Pulmonary artery endothelial cell (primary cell): Measurements from ENCODE around the gene PLAC9. TPM values are rescaled to one million over a fixed set of nuclear protein-coding genes. Genes with fewer than 3 reads are reported as not detected.
"Not testable (repeated sequence)": the region's sequence is repeated elsewhere in the genome, so short reads cannot be mapped to it uniquely, and the experiment has no call there.

ENCODE experiments used
- DNase-seq: peaks from one replicate; pipeline ENCODE4 v3.0.0-alpha.2; 2011; ENCODE audit warnings: low read depth, low spot score
- total RNA-seq: library from RNA; depleted of rRNA; stranded (reverse); fragments of >200 nt; gene quantifications from 2 replicates; pipeline ENCODE4 v1.2.3, GENCODE V29; 2014

The PLAC9 gene
- total RNA-seq, 1 donor from 2014 or later: 8.2 TPM

- DNase-seq: no peak
Observed at GRCh38 chr10:80137920-80138319, 5.4 kb downstream of the PLAC9 start.

DNA sequence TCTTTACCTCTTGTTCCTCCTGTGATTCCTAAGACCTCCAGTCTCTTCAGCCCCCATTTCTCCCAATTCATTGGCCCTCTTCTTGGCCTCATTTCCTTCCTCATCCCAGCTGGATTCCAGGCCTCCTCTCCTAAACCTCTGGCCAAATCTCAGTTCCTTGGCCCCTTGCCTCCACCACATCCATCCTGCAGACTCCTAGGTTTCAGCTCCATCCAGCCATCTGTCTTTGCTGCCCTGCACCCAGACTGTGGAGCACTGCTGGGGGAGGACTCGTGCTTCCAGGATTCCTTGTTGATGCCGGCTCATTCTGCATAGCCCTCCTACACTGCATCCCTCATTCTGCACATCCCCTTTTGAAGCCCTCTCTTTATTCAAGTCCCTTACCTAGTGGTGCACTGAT is 6.7 kb downstream of the PLAC9 start:
- no peak for DNase-seq

GRCh38 chr10:80140251-80140650 is 7.7 kb downstream of the PLAC9 start:
- no peak for DNase-seq

DNA sequence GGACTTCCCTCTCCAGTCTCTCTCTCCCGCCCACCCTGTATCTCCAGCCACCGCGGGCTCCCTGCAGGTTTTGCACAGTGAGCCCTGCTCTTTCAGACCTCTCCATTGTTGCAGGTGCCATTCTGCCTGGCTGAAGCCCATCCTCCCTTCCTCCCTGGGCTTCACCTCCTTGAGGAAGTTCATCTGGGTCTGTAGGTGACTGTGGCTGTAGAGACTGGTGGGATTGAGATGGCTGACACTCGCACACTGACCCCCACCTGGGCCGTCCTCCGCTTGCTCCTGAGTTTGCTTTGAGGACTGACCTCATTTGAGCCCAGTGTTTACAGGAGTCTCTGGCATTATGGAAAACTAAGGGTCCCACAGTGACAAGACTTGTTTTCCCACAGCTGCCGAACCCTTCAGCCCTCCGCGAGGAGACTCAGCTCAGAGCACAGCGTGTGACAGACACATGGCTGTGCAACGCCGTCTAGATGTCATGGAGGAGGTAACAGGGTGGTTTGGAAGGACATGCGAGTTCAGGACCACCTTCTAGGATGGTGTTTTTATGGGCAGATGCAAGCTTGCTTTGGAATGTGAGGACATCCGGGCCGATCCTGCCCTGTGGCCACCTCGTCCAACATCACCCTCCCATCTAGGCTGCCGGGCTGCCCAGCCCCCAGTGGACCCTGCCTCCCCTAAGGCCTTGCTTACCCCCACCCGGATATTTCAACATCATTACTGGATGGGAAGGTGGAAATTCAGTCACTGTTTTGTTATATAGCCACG is 9.3 kb downstream of the PLAC9 start:
- DNase-seq: no peak

- DNase-seq: no peak
Observed at GRCh38 chr10:80144067-80144695, 11.7 kb downstream of the PLAC9 start.

DNA sequence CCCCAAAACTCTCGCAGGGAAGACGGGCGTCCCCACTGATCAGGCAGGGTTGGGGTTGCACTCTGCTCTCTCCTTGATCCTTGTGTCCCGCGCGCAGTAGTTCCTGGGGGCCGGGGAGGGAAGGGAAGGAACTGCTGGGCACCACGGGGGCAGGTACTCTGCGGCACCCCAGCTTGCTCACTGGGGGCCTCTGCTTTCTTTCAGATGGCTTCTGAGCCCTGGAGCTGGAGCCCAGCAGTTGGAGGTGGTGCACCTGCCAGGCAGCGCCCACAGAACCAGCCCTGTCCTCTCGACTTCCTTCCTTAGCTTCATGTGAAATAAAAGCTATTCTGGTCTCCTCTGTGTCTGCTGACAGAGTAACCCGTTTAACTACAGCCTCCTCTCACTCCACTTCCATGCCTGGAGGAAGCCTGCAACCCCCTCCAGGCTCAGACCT is 12.2 kb downstream of the PLAC9 start:
- DNase-seq: no peak

DNA sequence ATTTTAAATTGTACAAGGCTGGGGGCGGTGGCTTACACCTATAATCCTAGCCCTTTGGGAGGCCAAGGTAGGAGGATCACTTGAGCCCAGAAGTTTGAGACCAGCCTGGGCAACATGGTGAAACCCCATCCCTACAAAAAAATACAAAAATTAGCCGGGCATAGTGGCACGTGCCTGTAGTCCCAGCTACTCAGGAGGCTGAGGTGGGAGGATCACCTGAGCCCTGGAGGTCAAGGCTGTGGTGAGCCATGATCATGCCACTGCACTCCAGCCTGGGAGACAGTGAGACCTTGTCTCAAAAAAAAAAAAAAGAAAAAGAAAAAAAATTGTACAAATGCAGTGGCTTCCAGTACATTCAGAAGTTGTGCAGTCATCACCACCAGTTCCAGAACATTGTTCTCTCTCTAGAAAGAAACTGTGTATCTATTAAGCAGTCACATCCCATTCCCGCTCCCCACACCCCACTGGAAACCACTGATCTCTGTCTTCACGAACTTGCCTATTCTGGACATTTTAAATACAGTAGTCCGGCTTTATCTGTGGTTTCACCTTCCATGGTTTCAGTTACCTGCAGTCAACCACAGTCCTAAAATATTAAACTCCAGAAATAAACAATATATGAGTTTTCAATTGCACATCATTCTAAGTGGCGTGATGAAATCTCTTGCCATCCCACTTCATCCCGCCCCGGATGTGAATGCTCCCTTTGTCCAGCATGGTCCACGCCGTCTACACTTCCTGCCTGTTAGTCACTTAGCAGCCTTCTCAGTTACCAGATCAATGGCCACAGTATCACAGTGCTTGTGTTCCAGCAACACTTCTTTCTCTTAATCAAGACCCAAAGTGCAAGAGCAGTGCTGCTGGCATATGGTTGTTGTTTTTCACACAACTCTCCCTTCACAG is 13.1 kb downstream of the PLAC9 start:
- DNase-seq: not testable (repeated sequence)

DNA sequence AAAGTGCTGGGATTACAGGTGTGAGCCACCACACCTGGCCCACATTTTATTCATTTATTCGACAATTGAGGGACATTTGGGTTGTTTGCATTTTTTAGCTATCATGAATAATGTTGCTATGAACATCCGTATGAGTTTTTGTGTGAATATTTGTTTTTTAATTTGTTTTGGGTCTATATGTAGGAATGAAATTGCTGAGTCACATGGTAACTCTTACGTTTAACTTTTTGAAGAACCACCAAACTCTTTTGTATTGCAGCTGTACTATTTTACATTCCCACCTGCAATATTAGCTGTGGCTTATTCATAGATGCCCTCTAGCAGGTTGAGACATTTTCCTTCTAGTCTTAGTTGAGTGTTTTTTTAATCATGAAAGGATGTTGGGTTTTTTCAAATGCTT is 14.4 kb downstream of the PLAC9 start:
- no peak for DNase-seq

DNA sequence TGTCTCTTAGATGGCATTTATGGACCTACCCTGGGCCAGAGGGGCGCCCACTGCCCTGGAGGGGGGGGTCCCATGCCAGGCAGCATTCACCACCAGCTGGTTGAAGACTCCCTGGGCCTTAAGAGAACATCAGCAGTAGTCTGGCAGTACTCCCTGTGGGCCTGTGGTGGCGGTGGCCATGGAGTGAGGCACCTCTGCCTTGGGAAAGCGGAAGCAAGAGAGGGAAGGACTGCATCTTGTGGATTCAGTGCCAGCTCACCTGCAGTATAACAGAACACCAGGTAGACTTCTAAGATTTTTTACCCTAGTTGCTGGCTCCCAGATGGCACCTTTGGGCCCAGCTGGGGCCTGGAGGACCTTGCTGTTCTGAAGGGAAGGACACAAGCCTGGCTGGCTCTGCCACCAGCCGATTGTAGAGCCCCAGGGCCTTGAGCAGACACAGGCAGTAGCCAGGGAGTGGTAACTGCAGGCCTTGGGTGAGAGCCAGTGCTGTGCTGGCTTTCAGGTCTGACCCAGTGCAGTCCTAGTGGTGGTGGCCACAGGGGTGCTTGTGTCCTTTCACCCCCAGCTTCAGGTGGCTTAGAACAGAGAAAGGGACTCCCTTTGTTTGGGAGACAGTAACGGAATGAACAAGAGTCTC is 15.8 kb downstream of the PLAC9 start:
- DNase-seq: no peak

DNA sequence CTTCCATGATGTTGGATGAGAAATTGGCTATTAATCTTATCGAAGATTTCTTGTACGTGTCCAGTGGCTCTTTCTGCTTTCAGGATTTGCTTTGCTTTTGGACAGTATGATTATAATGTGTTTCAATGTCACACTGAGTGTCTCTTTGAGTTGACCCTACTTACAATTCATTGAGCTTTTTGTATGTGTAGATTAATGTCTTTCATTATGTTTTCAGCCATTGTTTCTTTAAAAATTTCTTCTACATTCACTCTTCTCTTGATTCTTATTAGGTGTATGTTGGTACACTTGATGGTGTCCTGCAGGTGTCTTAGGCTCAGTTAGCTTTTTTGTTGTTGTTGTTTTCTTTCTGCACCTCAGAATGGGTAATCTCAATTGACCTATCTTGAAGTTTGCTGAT is 16.6 kb downstream of the PLAC9 start:
- DNase-seq: no peak

- no peak for DNase-seq
Observed at GRCh38 chr10:80150172-80150571, 17.6 kb downstream of the PLAC9 start.

GRCh38 chr10:80152820-80153219 is 20.3 kb downstream of the PLAC9 start:
- no peak for DNase-seq

- DNase-seq: no peak
Observed at GRCh38 chr10:80153460-80153859, 20.9 kb downstream of the PLAC9 start.

DNA sequence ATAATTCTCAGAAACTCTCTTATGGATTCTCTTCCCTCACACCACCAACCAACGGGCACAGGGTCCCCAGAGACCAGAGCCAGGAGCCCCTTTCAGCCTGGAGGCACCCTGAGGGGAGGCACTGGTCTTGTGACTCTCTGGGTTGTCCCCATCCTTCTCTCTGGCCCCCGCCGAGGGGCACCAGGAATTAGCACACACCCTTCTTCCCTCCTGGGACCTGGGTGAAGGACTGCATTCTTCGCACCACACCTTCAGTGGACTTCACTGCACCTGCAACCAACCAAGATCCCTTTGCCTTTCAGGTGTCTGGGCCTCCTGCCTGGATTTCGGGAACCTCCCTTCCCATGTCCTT is 22.1 kb downstream of the PLAC9 start:
- DNase-seq: no peak

DNA sequence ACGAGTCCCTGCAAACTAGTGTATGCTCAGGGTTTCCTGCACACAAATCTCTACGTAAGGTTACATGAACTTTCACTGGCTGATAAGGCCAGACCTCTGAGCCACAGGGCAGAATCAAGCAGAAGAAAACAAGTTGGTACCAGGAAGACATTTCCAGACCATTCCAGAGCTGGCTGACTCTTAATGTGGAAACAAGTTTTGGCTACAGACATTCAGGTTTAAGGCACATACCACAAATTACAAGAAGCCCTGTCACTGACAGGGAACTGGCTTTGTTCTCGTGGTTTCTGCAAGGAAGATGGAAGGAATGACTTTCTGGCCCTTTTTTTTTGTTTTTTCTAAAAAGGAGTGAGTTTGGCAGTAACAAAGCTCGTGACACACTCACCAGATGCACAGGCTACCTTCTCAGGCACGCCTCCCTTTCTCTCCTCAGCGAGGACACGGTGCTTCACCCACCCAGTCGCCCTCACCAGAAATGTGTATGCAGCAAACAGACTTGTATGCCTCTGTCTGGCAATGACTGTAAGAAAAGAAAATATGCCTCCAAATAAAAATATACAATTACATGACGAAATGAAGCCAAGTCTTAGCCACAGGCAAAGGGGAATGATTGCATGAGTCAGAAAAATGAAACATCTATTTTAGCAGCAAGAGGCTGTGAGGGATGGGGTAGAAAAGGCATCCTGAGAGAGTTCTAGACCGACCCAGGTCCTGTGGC is 22.6 kb downstream of the PLAC9 start:
- no peak for DNase-seq

- no peak for DNase-seq
Observed at GRCh38 chr10:80155696-80156215, 23.2 kb downstream of the PLAC9 start.

DNA sequence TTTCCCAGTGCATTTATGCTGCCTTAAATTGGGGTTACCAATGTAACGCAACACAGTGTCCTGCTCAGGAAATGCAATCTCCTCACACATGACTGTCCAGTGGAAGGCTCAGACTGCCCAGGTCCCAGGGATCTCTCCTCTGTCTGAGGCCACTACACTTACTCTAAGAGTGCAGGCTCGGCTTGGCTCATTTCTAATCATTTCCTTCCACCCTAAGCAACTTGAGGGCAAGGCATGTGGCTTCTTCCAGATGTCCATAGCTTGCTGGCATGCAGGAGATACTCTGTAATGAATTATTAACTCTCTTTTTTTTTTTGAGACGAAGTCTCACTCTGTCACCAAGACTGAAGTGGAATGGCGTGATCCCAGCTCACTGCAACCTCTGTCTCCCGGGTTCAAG is 23.7 kb downstream of the PLAC9 start:
- no peak for DNase-seq

DNA sequence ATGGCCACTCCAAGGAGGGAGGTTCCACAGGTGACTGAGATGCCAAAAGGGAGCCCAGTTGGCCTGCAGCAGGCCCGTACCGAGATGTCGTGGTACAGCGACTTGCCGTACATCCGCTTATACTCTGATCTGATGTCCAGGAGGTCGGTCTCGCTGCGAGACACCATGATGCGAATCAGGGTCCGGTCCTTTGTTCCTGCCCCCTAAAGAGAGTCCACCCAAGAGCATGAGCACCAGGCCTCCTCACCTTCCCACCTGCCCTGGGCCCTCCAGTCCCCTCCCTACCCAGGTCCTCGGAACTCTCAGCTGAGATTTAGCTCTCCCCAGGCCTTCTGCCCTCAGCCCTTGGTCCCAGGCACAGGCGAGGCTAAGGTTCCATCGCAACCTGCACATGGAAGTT is 25.0 kb downstream of the PLAC9 start:
- no peak for DNase-seq

DNA sequence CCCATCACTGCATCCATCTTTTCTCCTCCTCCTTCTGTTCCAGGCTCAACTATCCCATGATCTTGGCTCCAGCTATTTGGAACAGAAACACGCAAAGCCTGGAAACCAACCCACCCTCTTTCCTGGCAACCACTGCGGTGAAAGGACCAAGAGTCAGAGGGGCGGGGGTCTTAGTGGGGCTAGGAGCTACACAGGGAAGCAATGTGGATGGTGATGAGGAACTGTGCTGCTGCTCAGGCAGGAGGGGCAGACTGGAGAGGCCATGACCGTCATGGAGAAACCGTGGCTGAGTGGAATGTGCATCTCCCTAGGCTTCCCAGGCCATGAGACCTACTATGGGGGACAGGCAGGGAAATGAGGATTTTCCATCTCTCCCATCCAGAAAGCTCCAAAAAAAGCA is 25.6 kb downstream of the PLAC9 start:
- DNase-seq: no peak

DNA sequence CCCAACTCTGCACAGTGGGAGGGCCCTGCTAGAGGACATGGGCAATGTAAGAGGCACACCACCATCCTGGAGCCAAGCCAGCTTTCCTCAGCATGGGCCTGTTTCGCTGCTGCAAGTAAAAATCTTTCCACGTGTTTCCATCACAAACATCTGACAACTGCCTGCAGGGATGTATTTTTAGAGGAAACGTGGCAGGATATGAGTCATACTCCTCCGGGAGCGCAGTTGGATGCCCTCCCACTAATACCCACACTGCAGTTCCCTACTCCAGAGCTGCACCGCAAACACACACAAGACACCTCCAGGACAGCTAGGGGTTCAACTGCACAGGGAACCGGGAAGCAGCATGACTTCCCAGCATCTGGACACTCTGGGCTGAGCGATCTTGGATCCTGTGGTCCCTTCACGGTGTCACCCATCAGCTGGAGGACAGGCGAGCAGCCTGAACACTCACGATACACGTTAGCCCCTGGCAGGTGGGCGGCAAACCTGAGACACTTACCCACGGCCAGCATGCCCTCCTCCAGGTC is 26.1 kb downstream of the PLAC9 start:
- peak; percentile 91 for DNase-seq
